Cerebellar nuclear complex (tissue), 1 donor: ENCODE results near the gene CTBP2.
"Not testable (repeated sequence)": the region's sequence is repeated elsewhere in the genome, so short reads cannot be mapped to it uniquely, and the experiment has no call there.

Source experiments
- DNase-seq, 2 experiments: peaks; one replicate each; lab custom pipeline; 2025; lab: John Stamatoyannopoulos, UW

CTBP2 gene

DNA sequence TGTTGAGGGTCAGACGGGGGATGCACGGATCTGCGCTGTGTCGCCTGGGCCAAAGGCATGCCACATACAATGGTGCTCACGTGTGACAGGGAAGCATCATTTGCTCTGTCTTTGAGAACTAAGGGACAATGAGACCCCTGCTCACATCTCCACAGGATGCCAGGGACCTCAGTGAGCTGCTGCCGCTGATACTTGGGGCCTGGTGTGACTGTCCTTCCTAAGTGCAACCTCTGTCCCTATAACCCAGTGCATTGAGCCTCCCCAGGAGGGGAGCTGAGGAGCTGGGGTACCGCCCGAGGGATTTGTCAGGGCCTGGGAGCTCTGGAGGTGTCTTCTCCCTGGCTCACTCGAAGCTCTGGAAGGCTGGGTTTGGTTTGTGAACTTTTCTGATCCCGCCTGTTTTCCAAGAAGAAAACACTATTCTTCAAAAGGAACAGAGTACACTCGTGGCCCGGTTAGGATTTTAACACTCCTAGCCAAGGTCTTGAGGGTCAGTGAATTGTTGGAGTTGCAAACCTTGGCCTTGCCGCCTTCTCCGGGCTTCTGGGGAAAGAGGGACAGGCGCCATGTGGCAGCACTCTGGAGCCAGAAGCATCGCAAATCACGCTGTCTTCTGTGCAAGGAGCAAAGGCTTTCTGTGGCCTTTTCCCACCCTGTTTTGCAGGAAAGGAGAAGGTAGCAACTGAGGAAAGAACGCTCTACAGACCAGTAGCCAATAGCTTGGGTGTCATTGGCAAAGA is 26.2 kb upstream of the CTBP2 start:
- DNase-seq = no peak

DNA sequence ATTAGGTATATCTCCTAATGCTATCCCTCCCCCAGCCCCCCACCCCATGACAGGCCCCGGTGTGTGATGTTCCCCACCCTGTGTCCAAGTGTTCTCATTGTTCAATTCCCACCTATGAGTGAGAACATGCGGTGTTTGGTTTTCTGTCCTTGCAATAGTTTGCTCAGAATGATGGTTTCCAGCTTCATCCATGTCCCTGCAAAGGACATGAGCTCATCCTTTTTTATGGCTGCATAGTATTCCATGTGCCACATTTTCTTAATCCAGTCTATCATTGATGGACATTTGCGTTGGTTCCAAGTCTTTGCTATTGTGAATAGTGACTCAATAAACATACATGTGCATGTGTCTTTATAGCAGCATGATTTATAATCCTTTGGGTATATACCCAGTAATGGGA is 18.7 kb upstream of the CTBP2 start:
- DNase-seq = not testable (repeated sequence)

DNA sequence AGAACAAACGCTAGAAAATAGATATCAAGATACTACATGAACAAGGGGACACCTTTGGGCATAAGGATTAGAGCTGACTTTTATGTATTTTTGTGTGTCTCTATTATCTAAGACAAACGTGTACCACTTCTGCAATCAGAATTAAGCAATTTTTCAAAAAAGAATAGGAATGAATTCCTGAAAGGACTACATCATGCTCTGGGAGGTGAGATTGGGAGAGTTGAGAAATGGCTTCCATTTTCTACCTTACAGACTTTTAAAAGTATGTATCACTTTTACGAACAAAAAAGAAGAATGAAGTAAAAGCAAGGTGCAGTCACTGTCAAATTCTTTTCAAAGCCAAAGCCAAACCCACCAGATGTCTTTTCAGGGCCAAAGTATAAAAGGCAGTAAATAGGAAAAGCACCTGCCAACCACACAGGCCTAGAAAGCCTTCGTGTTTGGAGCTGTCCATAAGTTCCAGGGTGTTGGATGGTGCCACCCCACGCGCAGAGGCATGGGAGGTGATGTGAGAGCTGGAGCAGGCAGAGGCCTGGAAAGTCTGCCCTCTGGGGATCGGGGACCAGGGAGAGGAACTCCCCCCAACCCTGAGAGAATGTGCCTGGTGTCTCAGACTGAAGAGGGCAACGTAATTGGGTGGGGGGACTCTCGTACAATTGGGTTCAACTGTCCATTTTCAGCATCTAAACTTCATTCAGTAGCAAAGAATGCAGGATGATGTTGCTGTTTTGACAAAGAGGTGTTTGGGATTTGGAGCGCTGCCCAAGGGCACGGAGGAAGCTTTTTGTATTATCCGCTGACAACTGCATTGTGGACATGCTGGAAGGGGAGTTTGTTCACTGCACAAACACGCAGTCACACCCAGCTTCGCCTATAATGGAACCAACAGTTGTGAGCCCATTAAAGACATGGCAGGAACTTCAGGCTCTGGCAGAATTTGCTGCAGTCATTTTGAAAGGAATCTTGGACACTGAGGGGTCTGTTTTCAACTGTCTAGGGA is 17.6 kb upstream of the CTBP2 start:
- no peak for DNase-seq

DNA sequence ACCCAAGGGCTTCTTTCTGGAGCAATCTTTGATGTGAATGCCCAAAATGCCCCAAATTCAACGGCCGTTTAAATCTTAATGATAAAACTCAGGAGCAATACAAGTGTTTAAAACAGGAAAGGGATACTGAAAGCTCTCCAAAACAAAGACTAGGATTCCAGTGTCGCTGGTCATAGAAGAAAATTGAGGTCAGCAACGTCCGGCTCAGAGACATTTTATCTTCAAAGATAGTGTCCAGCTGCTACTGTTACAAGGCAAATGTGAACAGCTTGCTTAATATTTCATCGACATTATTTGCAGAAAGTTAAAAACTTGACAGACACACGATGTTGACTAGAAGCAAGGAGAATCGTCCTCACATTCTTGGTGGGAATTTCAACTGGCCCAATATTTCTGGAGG is 15.4 kb upstream of the CTBP2 start:
- DNase-seq = no peak

- DNase-seq = no peak
These were observed 14.0 kb upstream of the CTBP2 start for GRCh38 chr10:125174360-125174759.

DNA sequence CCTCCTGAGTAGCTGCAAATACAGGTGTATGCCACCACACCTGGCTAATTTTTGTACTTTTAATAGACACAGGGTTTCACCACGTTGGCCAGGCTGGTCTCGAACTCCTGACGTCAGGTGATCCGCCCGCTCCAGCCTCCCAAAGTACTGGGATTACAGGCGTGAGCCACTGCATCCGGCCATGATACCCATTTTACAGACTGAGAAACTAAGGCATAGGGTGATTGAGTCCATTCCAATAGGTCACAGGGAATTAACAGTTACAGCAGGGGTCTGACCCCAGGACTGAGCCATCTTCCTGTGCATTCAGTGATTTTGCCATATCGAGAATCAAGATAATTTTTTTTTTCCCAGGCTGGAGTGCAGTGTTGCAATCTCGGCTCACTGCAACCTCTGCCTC is 12.3 kb upstream of the CTBP2 start:
- DNase-seq = no peak

GRCh38 chr10:125171402-125172306 is 11.3 kb upstream of the CTBP2 start:
- DNase-seq = no peak

DNA sequence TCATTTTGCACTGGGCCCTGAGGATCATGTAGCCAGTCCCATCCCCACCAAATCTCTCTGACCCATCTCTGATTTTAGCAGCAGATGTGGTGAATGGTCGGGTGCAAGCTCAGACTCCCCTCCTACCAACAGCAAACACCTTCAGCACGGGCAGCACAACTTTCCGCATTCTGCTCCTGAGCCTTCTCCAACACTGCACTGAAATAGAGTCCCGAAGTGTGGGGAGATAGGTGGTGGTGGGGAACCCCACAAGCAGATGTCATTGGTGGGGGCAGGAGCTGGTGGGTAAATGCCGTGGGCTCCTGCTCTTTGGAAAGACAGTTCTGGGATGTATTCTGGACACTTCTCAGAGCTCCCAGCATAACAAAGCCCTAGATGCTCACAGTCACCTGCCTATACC is 9.6 kb upstream of the CTBP2 start:
- no peak for DNase-seq

GRCh38 chr10:125169279-125169678 is 8.9 kb upstream of the CTBP2 start:
- no peak for DNase-seq

- no peak for DNase-seq
These were observed 6.3 kb upstream of the CTBP2 start for GRCh38 chr10:125166658-125167057.

- DNase-seq = no peak
These were observed 5.5 kb upstream of the CTBP2 start for GRCh38 chr10:125165584-125166573.

DNA sequence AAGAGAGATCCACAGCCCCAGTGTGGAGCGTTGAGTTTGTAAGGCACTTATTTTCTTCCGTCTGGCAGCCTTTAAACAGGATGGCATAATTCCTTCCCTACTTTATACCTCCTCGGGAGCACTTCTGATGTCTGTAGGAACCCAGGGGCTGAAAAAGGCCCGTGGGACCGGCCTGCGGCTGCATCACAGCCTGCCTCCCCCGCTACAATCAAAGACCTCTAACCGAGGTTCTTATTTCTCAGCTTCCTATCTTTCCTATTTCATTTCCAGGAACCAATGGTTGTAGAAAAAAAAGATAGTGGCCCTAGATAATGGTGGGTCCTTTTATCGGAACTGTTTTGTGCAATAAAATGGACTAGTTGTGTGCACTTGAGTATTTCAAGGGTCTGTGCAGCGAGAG is 4.1 kb upstream of the CTBP2 start:
- DNase-seq = no peak

DNA sequence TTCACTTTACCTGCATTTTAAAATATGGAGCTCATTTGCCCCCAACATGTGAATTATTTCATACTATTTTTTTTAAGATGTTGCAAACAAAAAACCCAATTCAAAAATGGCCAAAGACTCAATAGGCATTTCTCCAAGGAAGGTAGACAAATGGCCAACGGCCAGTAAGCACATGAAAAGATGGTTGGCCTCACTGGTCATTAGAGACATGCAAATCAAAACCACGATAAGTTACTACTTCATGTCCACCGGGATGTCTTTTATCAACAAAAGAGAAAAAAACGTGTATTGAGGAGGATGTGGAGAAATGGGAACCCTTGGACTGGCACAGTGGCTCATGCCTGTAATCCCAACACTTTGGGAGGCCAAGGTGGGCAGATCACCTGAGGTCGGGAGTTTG is 3.4 kb upstream of the CTBP2 start:
- no peak for DNase-seq

DNA sequence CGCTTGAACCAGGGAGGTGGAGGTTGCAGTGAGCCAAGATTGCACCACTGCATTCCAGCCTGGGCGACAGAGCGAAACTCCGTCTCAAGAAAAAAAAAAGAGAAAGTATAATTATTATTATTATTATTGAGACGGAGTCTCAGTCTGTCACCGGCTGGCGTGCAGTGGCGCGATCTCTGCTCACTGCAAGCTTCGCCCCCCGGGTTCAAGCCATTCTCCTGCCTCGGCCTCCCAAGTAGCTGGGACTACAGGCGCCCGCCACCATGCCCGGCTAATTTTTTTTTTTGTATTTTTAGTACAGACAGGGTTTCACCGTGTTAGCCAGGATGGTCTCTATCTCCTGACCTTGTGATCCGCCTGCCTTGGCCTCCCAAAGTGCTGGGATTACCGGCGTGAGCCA is 2.9 kb upstream of the CTBP2 start:
- not testable (repeated sequence) for DNase-seq

- no peak for DNase-seq
These were observed 2.0 kb upstream of the CTBP2 start for GRCh38 chr10:125162120-125162931.

GRCh38 chr10:125161707-125162119 is 1.4 kb upstream of the CTBP2 start:
- DNase-seq = no peak

DNA sequence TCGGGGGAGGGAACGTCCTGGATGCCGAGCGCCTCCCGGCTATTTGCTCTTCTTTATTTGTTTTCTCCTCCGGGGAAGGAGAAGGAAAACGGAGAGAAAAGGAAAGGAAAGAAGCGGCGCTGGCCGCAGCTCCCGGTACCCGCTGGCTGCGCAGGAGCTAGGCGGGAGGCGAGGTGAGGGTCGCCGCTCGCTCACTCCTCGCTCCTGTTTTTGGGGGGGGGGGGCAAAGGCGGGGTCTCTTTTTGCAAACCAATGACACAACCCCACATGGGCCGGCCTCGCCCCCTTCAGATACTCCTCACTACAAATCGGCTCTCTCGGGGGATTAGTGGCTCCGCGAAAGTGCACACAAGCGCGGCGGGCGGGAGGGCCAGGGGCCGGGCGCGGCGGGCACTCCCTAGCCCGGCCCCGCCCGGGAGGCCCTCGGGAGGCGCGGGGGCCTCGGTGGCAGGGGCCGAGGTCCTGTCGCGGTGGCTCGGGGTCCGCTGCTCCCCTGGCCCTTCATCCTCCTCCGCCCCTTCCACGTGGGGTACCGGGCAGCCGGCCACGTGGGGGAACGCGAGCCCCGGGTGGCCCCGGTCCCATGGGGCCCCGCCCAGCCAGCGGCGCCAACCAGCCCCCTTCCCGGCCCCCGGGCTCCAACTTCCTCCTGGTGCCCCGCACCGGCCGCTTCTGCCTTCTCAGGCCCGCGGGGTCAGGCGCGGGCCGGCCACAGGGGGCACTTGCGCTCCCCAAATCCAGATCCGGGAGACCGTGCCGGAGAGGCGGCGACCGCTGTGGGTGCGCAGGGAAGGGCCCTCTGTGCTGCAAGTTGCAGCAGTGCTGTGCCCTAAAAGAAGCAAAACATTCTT is 718 bp upstream of the CTBP2 start:
- no peak for DNase-seq

DNA sequence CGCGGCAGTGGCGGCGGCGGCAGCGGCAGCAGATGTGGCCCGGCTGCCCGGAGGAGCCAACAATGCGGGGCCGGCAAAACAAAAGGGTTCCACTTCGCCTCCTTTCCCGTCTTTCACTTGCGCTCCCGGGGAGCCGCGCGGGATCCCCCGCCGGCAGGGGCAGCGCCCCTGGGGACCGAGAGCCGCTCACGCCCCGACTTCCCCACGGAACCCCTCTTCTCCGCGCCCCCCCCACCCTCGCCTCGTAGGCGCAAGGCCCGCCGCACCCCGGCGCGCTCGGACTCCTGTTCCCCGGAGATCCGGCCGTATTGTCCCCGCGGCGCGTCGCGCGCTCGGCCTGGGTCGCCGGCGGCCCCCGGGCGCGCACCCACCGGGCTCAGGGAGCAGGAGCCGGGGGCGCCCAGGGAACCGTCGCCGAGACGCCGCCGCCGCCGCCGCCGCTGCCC is 854 bp downstream of the CTBP2 start:
- no peak for DNase-seq
